HG03060 (cell line): Measurements from ENCODE around the gene SDCCAG8.
"Not testable (repeated sequence)": the region's sequence is repeated elsewhere in the genome, so short reads cannot be mapped to it uniquely, and the experiment has no call there.

Source experiments
- ATAC-seq: cut with Tn5 transposase; IDR thresholded peaks from one replicate; pipeline ENCODE4 v1.9.1; 2021; ENCODE audit warnings: low read depth, moderate number of reproducible peaks; ENCODE audit not compliant: unreplicated experiment

SDCCAG8 gene

GRCh38 chr1:243255791-243256512 lies at the start of gene SDCCAG8:
SDCCAG8 (plus strand) TSS chr1:243256041; CDS start chr1:243256174, 133 bp downstream.
- peak; percentile 75 for ATAC-seq

DNA sequence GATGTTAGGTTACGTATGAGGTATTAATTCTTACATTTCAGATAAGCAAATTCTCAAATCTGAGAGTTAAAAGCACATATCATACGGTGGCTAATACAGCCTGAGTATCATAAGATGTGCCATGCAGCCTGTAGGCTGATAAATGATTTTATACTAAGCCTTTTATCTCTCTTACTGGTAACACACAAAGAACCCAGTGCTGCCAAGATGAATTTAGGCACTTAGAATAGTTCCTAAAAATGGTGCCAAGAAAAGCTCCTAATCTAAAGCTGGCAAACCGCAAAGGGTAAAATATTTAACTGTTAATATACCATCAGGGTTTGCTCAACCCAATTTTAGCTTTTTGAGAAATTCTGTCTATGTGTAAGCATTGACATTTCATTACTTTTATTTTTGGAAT lies 43.9 kb upstream of the SDCCAG8 start:
- not testable (repeated sequence) for ATAC-seq

- no peak for ATAC-seq
Observed at GRCh38 chr1:243213045-243213787, 42.6 kb upstream of the SDCCAG8 start.

DNA sequence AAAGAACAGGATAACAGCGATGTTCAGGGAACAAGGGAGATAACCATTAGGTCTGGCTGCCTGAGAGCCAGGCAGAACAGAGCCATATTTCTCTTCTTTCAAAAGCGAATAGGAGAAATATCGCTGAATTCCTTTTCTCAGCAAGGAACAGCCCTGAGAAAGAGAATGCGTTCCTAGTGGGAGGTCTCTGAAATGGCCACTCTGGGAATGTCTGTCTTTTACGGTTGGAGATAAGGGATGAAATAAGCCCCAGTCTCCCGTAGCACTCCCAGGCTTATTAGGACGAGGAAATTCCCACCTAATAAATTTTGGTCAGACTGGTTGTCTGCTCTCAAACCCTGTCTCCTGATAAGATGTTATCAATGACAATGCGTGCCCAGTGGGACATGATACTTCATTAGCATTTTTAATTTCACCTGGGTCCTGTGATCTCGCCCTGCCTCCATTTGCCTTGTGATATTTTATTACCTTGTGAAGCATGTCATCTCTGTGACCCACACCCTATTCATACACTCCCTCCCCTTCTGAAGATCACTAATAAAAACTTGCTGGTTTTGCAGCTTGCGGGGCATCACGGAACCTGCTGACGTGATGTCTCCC lies 40.5 kb upstream of the SDCCAG8 start:
- ATAC-seq: not testable (repeated sequence)

- no peak for ATAC-seq
Observed at GRCh38 chr1:243216741-243217140, 39.1 kb upstream of the SDCCAG8 start.

GRCh38 chr1:243217349-243217748 lies 38.5 kb upstream of the SDCCAG8 start:
- no peak for ATAC-seq

DNA sequence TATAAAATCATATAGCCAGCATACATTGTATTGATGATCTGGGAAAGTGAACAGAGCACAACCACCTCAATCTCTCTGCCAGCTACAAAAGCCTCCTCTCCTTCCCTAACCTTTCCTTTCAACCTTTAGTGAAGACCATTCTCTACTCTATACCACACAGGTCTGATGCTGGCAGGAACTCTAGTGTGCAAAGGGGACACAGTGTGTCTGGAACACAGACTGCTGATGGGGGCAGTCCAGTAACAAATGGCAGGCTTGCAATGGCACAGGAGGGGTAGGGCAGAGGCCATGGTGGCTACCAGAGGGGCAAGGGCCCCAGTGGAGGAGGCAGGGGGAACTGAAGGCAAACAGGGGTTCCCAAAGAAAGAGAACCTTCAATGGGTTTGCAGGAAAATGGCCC lies 37.8 kb upstream of the SDCCAG8 start:
- ATAC-seq: no peak

GRCh38 chr1:243227622-243228021 lies 28.2 kb upstream of the SDCCAG8 start:
- ATAC-seq: no peak

DNA sequence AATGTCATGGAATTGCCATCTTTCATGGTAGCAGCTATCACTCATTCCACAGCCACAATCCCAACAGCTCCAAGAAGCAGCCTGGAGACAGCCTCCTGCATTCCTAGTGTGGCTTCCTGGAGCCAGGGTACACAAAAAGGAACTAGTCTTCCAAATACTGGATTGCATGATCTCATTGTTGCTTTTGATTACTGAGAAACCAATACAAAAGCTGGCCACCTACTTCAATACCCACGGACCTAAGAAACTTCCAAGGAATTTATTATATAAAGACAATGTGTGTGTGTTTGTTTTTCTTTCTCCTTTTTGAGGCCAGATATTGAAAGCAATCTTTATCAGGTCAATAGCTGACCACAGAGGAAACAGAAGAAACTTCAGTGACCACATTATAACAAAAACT lies 26.3 kb upstream of the SDCCAG8 start:
- no peak for ATAC-seq

- ATAC-seq: no peak
Observed at GRCh38 chr1:243230914-243231313, 24.9 kb upstream of the SDCCAG8 start.

- no peak for ATAC-seq
Observed at GRCh38 chr1:243233908-243234307, 21.9 kb upstream of the SDCCAG8 start.

GRCh38 chr1:243234978-243235647 lies 20.7 kb upstream of the SDCCAG8 start:
- no peak for ATAC-seq

DNA sequence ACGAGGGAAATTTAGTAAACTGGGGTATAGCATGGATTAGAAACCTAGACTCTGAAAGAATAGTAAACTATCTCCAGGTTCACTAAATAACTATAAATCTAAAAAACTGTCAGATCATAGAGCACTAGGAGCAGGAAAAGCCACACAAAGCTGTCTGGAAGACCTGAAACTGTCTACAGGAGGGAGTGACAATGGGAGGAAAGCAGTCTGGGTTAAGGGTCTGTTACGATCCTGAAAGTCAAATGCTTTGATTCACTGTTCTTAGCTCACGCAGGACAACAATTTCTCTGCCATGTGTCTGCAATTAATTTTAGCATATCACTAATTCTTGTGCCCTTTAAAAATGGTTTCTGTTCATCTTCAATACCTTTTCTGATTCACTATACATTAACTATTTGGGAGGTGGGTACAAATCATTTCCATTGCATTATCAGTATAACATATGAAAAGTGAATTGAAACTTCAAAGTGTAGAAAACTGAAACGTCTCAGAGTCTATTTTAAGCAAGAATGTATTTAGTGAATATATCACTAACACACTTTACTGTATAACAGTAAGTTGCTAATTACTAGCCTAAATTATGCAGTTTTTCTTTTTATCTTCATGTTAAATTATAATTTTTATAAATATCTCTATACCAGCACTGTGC lies 19.1 kb upstream of the SDCCAG8 start:
- ATAC-seq: peak; percentile 56

GRCh38 chr1:243244432-243244841 lies 11.4 kb upstream of the SDCCAG8 start:
- ATAC-seq: no peak

- no peak for ATAC-seq
Observed at GRCh38 chr1:243246916-243247315, 8.9 kb upstream of the SDCCAG8 start.

DNA sequence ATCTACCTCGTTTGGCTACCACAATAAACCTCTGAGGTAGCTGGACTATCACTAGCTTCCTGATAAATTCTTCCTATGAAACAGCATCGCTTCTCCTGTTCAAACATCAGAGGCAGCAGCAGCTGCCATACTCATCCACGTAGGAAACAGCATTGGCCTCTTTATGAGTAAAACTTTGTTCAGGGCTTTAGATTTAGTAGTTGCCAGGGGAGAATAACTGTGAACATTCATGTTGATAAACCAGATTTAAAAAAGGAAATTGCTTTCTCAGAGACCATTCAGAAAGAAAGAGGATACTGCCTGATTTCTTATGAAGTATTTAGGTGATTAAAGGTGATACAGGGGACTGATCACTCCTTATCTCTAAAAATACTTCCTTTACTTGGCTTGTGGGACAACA lies 7.9 kb upstream of the SDCCAG8 start:
- no peak for ATAC-seq

DNA sequence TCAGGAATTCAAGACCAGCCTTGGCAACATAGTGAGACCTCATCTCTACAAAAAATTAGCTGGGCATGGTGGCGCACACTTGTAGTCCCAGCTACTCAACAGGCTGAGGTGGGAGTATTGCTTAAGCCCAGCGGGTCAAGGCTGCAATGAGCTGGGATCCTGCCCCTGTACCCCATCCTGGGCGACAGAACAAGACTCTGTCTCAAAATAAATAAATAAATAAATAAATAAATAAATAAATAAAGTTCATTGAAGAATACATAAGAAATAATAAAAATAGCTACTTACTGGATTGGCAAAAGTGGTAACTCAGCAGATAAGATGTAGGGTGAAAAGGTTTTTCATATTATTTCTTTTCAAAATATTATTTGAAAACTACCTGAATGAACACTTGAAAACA lies 6.6 kb upstream of the SDCCAG8 start:
- ATAC-seq: no peak

DNA sequence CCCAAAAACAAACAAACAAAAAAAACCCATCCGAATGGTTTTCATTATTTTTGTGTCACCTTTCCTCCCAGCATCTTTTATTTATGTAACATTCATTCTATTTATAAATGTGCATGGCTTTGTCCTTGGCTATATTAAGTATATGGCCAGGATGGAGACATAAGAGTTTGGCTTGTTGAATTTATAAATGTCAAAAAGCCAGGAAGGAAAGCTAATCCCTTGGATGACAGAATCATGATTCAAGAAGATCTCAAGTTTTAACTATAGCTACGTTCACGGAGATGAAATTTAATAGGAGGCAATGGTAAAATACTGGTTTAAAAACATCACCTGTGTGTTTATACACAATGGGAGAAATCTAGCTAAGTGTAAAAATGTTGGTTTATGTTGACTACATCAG lies 5.7 kb upstream of the SDCCAG8 start:
- ATAC-seq: no peak

- ATAC-seq: no peak
Observed at GRCh38 chr1:243251539-243251938, 4.3 kb upstream of the SDCCAG8 start.

- ATAC-seq: no peak
Observed at GRCh38 chr1:243253211-243253925, 2.5 kb upstream of the SDCCAG8 start.
